GM18519 (cell line): ENCODE data around the gene URI1.
"Not testable (repeated sequence)": the region's sequence is repeated elsewhere in the genome, so short reads cannot be mapped to it uniquely, and the experiment has no call there.

Source experiments
- ATAC-seq: cut with Tn5 transposase; IDR thresholded peaks from one replicate; pipeline ENCODE4 v1.9.1; 2021; ENCODE audit warnings: mild to moderate bottlenecking, moderate library complexity; ENCODE audit not compliant: unreplicated experiment, low FRiP score

URI1 gene

GRCh38 chr19:29941828-29942403, at the start of gene URI1:
TSS of gene URI1 (plus strand) at chr19:29942239. CDS start at chr19:29942548, 309 bp downstream.
- ATAC-seq, result peak; percentile 67

DNA sequence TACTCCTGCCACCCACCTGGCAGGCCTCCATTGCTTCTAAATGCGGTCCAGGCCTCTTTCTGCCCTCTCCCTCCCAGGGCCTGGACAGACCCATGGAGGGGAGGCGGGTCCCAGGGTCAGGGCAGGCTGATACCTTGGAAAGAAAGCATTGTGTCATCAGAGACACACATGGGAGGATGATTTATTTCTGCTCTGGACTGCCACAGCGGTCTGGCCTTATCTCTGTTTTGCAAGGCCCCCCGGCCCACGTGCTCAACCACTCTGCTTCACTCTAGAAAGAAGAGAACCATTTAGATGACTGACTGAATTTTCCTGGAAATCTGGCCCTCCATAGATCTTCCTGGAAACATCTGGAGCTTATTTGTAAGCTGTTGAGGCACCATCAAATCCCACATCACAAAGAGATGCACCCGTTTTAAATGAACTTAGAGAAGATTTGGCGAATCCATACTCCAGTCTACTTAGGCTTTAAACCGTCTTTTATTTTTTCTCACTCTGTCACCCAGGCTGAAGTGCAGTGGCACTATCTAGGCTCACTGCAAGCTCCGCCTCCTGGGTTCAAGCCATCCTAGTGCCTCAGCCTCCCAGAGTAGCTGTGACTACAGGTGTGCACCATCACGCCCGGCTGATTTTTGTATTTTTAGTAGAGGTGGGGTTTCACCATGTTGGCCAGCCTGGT, 48.3 kb upstream of the URI1 start:
- ATAC-seq, result no peak

DNA sequence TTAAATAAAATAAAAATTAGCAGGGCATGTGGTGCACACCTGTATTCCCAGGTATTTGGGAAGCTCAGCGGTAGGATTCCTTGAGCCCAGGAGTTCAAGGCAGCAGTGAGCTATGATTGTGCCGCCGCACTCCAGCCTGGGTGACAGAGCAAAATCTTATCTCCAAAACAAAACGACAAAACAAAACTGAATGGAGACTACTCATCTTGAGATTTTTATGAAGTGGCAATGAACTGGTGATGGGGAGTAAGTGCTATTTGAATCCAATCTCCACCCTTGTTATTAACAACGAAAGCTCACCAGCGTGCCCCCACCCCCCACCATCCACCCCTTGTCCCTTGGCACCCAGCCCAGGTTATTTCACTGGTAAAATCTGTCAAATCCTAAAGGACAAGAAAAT, 45.2 kb upstream of the URI1 start:
- no peak for ATAC-seq

GRCh38 chr19:29897466-29897865, 44.6 kb upstream of the URI1 start:
- no peak for ATAC-seq

- ATAC-seq, result no peak
Measured at GRCh38 chr19:29904017-29904416, 38.0 kb upstream of the URI1 start.

- no peak for ATAC-seq
Measured at GRCh38 chr19:29908963-29909944, 32.8 kb upstream of the URI1 start.

- no peak for ATAC-seq
Measured at GRCh38 chr19:29914933-29915332, 27.1 kb upstream of the URI1 start.

GRCh38 chr19:29915832-29916231, 26.2 kb upstream of the URI1 start:
- ATAC-seq, result not testable (repeated sequence)

DNA sequence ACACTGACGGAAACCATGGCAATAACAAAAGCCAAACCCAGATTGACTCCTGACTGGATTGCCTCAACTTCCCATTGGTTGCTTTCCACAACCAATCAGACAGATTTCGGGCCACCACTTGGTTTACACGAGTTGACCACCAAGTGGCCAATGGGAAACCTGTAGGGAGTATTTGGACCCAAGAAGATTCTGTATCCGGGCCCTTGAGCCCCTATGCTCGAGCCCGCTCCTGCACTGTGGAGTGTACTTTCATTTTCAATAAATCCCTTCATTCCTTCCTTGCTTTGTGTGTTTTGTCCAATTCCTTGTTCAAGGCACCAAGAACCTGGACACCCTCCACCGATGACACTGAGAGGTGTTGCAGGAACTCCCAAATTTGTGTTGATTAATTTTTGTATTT, 24.1 kb upstream of the URI1 start:
- no peak for ATAC-seq

DNA sequence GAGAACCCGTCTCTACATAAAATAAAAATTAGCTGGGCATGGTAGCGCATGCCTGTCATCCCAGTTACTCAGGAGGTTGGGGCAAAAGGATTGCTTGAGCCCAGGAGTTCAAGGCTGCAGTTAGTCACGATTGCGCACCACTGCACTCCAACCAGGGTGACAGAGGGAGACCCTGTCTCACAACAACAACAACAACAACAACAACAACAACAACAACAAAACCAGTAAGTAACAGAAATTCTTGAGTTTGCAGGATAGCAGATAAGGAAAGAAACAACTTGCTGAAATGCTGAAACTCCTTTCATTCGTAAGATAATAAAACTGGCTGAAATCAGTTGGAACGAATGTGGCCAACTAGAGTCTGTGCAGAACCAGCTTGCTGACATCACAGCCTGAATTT, 23.1 kb upstream of the URI1 start:
- ATAC-seq, result no peak

DNA sequence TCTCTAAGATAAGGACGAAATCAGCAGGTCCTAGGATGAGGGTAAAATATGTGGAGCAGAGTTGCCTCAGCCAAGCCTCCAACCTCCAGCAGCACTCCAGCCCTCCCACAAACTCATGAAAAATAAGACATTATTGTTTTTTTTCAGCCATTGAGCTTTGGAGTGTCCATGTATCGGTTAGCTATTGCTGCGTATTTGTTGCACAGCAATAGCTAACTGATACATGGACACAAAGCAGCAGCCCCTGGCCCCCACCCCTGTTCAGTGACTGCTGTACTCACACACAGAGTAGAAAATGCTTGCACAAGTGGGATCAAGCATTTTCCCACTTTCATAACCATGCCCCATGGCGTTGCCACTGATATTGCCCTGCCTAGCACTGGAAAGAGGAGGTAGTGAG, 19.1 kb upstream of the URI1 start:
- no peak for ATAC-seq

DNA sequence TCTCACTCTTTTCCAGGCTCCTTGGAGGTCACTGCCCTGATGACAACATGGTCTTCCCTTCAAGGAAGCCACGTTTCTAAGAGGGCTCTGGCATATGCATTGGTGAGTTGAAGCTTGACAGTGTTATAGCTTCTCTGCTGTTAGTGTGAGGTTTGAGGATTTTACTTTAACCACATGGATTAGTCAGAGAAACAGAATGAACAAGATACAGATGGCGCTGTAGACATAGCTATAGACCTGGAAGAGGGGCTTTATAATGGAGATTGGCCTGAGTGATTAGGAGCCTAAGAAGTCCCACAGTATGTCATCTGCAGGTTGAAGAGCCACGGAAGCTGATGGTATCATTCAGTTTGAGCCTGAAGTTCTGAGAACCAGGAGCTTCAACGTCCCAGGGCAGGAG, 18.4 kb upstream of the URI1 start:
- no peak for ATAC-seq

- ATAC-seq, result no peak
Measured at GRCh38 chr19:29926031-29926430, 16.0 kb upstream of the URI1 start.

- no peak for ATAC-seq
Measured at GRCh38 chr19:29926801-29927200, 15.2 kb upstream of the URI1 start.

- ATAC-seq, result no peak
Measured at GRCh38 chr19:29927944-29928625, 14.0 kb upstream of the URI1 start.

GRCh38 chr19:29928831-29929230, 13.2 kb upstream of the URI1 start:
- ATAC-seq, result peak; percentile 79

GRCh38 chr19:29934257-29934656, 7.8 kb upstream of the URI1 start:
- no peak for ATAC-seq

DNA sequence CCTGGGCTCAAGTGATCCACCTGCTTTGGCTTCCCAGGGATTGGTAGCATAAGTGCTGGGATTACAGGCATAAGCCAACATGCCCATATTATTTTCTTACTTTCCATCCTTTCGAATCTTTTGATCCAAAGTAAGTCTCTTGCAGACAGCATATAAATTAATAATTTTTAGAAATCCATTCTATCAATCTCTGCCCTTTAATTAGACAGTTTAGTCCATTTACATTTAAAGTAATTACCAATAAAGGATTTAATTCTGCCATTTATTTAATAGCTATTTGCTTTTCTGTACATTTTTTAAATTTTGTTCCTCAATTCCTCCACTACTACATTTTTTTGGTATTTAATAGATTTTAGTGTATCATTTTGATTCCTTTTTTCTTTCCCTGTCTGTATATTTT, 7.3 kb upstream of the URI1 start:
- ATAC-seq, result no peak

- no peak for ATAC-seq
Measured at GRCh38 chr19:29936409-29936808, 5.6 kb upstream of the URI1 start.

DNA sequence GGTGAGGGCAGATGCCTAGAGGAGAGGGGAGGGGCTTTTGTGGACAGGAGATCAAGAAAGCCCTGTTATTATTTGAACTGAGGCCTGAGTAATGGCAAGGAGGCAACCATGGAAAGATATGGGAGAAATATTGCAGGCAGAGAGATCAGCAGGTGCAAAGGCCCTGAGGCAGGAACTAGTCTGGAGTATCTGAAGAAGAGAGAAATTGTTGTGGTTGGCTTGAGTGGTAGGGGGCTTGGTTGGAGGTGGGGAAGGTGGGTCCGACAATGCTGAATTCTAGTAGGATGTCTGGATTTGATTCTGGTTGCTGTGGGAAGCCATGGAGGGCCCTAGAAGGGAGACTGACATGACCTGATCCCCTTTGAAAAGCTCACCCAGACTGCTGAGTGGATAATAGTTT, 2.4 kb upstream of the URI1 start:
- no peak for ATAC-seq
